ENCODE measurements around the gene SMARCA1. TPM values are rescaled to one million over a fixed set of nuclear protein-coding genes. Genes with fewer than 3 reads are reported as not detected.

The SMARCA1 gene
- total RNA-seq, 1 experiment from 2014 or later, result 34.5 TPM

DNA sequence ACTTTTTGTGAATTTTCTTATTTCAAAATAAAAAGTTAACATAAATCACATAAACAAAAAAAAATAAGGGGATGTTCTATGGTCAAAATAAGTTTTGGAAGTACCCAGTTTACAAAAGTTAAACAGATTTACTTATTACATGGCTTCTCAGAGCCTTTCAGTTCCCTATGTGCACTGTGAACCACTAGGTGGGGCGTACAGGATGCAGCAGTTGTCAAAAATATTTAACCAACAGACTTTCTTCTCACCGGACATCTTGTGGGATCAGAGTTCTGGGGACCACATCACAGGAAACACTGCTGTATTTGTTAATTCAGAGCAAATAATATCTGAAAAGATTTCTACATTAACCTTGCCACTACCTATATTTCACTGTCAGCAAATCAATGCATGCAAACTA, 74.1 kb downstream of the SMARCA1 start:
- H3K27me3 Mint-ChIP-seq (ENCODE audit: insufficient read depth, unreplicated experiment), result no peaks in the 10 kb centered on the region
- H3K9me3 Mint-ChIP-seq (ENCODE audit: unreplicated experiment), result no peaks in the 10 kb centered on the region
- H3K27ac Mint-ChIP-seq (ENCODE audit: unreplicated experiment), result no peak overlapping the region
- POLR2A ChIA-PET, result no interaction called here
- Histone ChIP-seq H3K36me3 (ENCODE audit: control insufficient read depth, insufficient read depth, low read length) (no peaks in the 10 kb centered on the region), H3K4me3 (ENCODE audit: low read depth, low read length) (no peak overlapping the region), H3K9me3 (no peaks in the 10 kb centered on the region), H3K4me1 (0 out of 2 replicates have a peak, but pooled peaks cover 3% of the 10 kb centered on the region), H3K27me3 (replicated peaks; ENCODE audit: control insufficient read depth, insufficient read depth, low read length) (no peaks in the 10 kb centered on the region)
- no peak overlapping the region for H3K4me3 Mint-ChIP-seq (ENCODE audit: unreplicated experiment)
- intact Hi-C loops (cut with micrococcal nuclease; ENCODE audit: unreplicated experiment), result no loop called here
- peaks cover 6% of the 10 kb centered on the region for H3K36me3 Mint-ChIP-seq (ENCODE audit: insufficient read depth, unreplicated experiment)
- TF ChIP-seq, protein P1, sequence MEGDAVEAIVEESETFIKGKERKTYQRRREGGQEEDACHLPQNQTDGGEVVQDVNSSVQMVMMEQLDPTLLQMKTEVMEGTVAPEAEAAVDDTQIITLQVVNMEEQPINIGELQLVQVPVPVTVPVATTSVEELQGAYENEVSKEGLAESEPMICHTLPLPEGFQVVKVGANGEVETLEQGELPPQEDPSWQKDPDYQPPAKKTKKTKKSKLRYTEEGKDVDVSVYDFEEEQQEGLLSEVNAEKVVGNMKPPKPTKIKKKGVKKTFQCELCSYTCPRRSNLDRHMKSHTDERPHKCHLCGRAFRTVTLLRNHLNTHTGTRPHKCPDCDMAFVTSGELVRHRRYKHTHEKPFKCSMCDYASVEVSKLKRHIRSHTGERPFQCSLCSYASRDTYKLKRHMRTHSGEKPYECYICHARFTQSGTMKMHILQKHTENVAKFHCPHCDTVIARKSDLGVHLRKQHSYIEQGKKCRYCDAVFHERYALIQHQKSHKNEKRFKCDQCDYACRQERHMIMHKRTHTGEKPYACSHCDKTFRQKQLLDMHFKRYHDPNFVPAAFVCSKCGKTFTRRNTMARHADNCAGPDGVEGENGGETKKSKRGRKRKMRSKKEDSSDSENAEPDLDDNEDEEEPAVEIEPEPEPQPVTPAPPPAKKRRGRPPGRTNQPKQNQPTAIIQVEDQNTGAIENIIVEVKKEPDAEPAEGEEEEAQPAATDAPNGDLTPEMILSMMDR (IDR thresholded peaks at IDR 0.05; ENCODE audit: insufficient read depth in 1 of 2, low read depth in 1 of 2, low read length in 1 of 2, severe bottlenecking in 1 of 2, unreplicated experiment in 1 of 2), result peak in 1 of 2 experiments; percentile 16
- no peaks in the 10 kb centered on the region for H3K4me1 Mint-ChIP-seq (ENCODE audit: low read depth, unreplicated experiment)
- CTCF ChIA-PET, result no interaction called here
- BruUV-seq (replicated peaks), result no TSS peak
- no peak for DNase-seq

DNA sequence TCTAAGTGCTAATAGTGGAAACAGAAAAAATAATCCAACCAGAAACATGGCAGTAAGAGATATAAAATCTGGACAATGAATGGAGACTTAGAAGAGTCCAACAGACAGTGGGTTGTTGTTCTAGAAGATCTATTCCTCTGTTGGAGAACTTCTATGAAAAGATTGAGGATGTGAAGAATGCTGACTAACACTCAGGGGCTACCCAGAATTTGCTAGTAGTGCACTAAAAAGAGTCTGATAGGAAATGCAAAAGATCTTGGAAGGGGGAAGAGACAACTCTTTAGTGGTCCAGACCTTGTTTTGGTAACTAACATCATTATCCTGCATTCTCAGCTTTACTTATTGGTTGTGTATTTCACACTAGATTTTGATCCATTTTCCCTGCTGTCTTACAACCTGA, 77.9 kb downstream of the SMARCA1 start:
- intact Hi-C loops (cut with micrococcal nuclease; ENCODE audit: unreplicated experiment), result no loop called here
- no peak overlapping the region for H3K4me3 Mint-ChIP-seq (ENCODE audit: unreplicated experiment)
- Histone ChIP-seq H3K4me3 (ENCODE audit: low read depth, low read length) (no peak overlapping the region), H3K4me1 (peaks cover 10% of the 10 kb centered on the region), H3K9me3 (no peaks in the 10 kb centered on the region), H3K36me3 (ENCODE audit: control insufficient read depth, insufficient read depth, low read length) (no peaks in the 10 kb centered on the region), H3K27me3 (replicated peaks; ENCODE audit: control insufficient read depth, insufficient read depth, low read length) (no peaks in the 10 kb centered on the region)
- H3K9me3 Mint-ChIP-seq (ENCODE audit: unreplicated experiment), result no peaks in the 10 kb centered on the region
- ChIA-PET CTCF (no interaction called here), POLR2A (no interaction called here)
- TF ChIP-seq, protein P1 (IDR thresholded peaks at IDR 0.05; ENCODE audit: insufficient read depth in 1 of 2, low read depth in 1 of 2, low read length in 1 of 2, severe bottlenecking in 1 of 2, unreplicated experiment in 1 of 2), result no peak
- no TSS peak for BruUV-seq (replicated peaks)
- no peak overlapping the region for H3K27ac Mint-ChIP-seq (ENCODE audit: unreplicated experiment)
- DNase-seq, result no peak
- H3K4me1 Mint-ChIP-seq (ENCODE audit: low read depth, unreplicated experiment), result peaks cover 9% of the 10 kb centered on the region
- H3K27me3 Mint-ChIP-seq (ENCODE audit: insufficient read depth, unreplicated experiment), result no peaks in the 10 kb centered on the region
- H3K36me3 Mint-ChIP-seq (ENCODE audit: insufficient read depth, unreplicated experiment), result peaks cover 21% of the 10 kb centered on the region

DNA sequence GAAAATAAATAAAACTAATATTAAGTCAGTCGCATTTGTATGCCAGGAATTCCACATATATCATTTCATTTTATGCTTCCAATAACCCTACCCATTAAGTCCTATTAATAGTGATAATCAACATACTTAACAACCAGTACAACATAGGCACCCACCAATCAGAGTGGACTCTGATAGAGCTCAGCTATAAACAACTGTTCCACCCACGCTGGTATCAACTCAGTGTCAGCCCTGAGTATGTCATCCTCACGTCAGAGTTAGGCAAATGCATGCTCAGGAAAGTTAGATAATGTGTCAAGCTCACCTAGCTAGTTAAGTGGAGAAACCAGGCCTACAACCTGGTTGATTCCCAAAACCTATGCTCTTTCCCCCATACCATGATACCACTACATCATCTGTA, 89.3 kb downstream of the SMARCA1 start:
- ChIA-PET POLR2A (no interaction called here), CTCF (no interaction called here)
- H3K27me3 ChIP-seq (replicated peaks; ENCODE audit: control insufficient read depth, insufficient read depth, low read length), result no peaks in the 10 kb centered on the region
- no peak overlapping the region for H3K27ac Mint-ChIP-seq (ENCODE audit: unreplicated experiment)
- no peaks in the 10 kb centered on the region for H3K4me1 Mint-ChIP-seq (ENCODE audit: low read depth, unreplicated experiment)
- intact Hi-C loops (cut with micrococcal nuclease; ENCODE audit: unreplicated experiment), result no loop called here
- no peaks in the 10 kb centered on the region for H3K9me3 ChIP-seq
- H3K4me1 ChIP-seq, result no peaks in the 10 kb centered on the region
- no peaks in the 10 kb centered on the region for H3K36me3 Mint-ChIP-seq (ENCODE audit: insufficient read depth, unreplicated experiment)
- DNase-seq, result no peak
- H3K9me3 Mint-ChIP-seq (ENCODE audit: unreplicated experiment), result no peaks in the 10 kb centered on the region
- TF ChIP-seq, protein P1 (IDR thresholded peaks at IDR 0.05; ENCODE audit: insufficient read depth in 1 of 2, low read depth in 1 of 2, low read length in 1 of 2, severe bottlenecking in 1 of 2, unreplicated experiment in 1 of 2), result no peak
- H3K36me3 ChIP-seq (ENCODE audit: control insufficient read depth, insufficient read depth, low read length), result no peaks in the 10 kb centered on the region; the same call in 1 of the 2 replicates
- H3K4me3 Mint-ChIP-seq (ENCODE audit: unreplicated experiment), result no peak overlapping the region
- H3K4me3 ChIP-seq (ENCODE audit: low read depth, low read length), result no peak overlapping the region
- H3K27me3 Mint-ChIP-seq (ENCODE audit: insufficient read depth, unreplicated experiment), result no peaks in the 10 kb centered on the region
- no TSS peak for BruUV-seq (replicated peaks)
